CD4-positive, alpha-beta T cell treated with Interleukin-2 at 100 ng/mL for 4 hours (primary cell): Measurements from ENCODE around the gene ADAMTS12.

Experiments used
- DNase-seq: peaks from one replicate; pipeline ENCODE4 v3.0.0-alpha.2; 2020; ENCODE audit warnings: low spot score

Gene ADAMTS12

DNA sequence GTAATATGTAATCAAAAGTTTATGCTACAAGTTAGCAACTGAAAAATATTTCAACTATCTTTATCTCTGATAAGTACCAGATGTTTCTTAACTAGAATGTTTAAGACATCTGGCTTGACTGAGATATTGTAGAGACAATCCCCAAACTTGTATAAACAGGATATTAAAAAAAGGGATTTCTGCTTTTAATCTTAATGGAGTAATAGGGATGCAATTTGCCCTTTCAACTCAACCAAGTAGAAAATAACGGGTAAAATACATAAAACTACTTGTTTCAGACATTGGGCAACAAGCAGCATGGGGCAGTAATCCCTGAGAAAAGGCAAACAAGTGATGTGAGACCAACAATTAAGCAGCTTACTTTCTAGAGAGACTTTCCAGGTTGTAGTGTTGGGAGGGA lies 9.4 kb upstream of the ADAMTS12 start:
- DNase-seq: no peak

DNA sequence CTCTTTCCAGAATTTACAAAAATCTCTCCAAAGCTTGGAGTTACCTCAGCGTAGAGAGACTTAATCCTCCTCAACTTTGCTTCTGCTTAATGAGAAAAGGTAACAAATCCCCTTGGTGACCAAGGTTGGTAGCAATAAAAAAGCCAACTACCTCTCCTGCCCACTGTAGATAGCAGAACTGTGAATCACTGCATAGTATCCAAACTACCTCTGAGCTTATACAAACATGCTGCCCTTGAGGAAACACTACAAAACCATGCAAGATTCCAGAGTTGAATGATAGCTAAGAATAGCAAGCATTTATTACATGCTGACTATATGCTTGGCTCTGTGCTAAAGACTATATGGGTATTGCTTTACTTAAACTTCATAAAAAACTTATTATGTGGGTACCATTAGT lies 2.8 kb upstream of the ADAMTS12 start:
- no peak for DNase-seq

DNA sequence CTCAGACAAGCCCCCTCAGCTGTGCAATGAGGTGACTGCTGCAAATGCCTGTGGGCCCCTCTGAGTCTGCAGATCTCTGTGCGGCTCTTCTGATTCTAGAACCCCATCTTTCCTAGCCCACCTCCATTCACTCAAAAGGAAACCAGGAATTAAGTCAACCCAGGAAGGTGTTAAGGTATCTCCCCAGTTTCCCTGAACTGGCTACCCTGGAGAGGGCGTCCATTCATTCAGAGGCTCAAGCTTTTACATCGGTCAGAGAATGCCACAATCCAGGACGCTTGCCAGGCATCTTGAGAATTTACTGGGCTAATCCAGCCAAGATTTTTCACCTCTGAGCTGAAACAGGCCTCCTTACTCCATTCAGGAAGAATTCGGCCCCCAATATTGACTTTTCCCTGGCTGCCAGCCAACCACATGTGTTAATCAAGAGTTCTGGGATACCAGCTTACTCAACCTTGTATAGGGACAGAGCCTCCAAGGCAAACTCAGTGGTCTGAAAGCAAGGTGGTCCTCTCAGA lies 889 bp upstream of the ADAMTS12 start:
- DNase-seq: no peak

DNA sequence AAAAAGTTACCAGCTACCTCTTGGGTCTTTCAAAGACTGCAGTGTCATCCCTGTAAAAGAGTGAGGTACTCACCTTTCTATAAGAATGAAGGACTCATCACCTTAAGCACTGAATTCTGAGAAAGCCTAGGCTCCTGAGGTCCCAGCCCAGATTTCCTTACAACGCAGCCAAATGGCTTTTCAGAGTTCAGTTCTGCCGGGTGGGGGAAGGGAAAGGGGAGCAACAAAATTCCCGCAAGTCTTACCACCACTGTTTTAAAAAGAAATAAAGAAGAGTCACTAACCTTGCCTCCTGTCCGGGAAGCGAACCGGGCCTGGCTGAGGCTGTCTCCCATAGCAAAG lies 373 bp downstream of the ADAMTS12 start:
- no peak for DNase-seq

DNA sequence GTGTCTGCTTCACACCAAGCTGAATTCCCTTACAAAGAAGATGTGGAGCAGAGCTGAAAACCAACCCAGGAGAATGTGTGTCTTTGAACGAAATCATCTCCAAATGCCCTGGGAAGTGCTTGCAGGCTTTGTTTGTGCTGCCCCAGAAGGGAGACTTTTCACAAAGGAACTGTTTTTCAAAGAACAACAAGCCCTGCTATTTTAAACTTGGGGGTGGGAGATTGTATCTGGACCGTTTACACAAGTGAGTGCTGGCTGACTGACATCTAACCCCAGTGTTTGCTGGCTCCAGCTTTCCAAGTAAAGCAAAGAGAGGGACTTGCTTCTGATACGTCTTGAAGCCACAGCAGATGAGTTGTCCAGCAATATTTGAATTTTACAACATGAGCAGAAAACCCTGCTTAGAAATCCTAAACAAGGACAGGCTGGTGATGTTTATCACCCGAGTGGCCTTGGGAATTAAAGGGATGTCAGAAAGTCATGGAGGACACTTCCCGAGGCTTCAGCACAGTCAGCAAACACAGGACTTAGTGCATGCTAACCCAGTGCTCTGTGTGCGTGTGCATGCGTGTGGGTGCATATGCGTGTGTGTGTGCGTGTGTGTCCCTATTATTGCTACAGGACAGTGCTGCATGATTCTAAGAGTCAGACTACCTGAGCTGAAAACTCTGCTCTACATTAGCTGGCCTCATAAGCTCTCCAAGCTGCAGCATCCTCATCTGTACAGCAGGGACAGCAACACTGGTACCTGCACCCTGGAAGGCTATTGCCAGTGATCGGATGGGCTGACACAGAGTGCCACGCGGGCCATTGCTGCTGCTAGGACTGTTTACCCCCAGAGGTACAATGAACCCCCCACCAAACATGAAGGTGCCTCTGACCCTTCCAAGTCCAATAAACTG lies 1.4 kb downstream of the ADAMTS12 start:
- DNase-seq: no peak

DNA sequence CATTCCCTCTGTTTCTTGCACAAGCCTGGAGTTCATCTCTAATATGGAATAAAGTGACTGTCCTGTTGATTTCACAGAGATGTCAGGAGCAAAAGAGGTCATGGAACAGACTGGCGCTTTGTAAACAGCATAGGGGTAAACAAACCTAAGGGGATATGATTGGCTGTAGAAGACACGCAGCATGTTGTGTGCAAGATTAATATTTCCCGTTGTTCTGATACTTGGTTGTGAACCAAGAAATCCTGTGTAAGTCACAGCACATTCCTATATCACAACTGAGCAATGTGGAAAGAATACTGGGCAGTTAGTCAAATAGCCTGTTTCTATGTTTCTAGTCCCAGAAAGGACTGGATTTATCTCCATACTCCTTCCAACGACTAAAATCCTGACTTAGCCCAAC lies 3.2 kb downstream of the ADAMTS12 start:
- DNase-seq: no peak

DNA sequence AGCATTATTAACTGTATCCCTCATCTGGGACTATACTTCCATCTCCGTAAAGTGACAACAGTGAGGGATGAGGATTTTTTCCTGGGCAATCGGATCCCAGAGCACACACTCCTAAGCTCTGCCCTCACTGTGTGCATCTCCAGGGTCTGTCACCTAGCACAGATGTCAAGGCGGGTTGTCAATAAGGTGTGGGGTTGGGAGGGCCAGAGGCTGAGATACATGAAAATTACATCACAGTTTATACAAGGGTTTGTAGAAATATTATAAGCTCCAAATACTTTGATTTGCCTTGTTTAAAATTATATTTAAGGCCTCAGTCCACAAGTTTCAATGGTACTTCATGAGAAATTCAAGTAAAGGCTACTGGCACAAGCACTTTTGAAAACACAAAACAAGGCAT lies 4.5 kb downstream of the ADAMTS12 start:
- no peak for DNase-seq

DNA sequence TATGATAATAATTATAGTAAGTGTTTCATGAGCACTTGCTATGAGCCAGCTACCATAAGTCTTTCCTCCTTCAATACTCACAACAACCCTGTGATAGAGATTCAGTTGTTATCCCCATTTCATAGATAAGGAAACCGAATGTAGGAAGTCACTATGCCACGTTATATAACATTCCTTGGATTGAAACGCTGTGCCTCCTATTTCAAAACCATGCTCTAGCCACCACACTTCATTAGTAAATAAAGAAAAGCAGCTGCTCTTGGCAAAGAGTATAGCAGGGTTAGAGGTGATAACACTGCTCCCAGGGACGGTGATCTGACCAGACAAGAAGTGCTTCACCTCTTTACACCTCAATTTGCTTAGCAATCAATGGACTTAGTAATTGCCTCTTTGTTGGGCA lies 5.5 kb downstream of the ADAMTS12 start:
- DNase-seq: no peak

DNA sequence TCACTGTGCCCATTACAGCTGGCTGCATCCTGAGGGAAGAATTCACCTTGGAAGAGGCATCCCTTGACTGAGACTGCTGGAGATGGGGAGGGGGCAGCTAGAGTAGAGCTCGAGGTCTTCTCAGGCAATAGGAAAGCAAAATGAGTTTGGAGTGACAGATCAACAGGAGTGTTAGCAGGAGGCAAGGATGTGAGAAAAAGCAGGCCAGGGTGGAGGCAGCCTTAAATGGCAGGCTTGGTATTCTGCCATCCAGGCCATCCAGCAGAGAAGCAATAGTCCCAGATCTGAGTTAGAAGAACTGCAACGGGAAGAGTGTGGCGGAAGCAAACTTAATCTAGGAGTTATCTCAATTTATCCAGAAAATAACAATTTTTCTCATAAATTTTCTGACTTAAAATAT lies 6.1 kb downstream of the ADAMTS12 start:
- DNase-seq: no peak

DNA sequence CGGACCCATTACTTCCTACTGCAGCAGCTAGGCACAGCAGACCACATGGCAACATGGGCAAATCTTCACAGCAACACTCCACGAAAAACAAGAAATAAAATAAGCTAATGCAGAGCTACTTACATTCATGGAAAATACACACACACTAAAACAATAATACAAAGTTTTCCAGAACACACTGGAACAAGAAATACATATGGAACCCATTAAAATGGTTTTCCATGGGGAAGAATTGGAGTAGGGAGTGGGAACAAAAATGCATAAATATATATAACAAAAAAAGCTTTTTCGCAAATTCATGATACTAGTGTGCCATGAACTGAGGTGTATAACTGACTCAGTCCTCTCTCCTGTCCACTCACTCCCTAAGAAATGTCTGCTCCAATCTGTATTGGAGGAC lies 8.3 kb downstream of the ADAMTS12 start:
- no peak for DNase-seq

DNA sequence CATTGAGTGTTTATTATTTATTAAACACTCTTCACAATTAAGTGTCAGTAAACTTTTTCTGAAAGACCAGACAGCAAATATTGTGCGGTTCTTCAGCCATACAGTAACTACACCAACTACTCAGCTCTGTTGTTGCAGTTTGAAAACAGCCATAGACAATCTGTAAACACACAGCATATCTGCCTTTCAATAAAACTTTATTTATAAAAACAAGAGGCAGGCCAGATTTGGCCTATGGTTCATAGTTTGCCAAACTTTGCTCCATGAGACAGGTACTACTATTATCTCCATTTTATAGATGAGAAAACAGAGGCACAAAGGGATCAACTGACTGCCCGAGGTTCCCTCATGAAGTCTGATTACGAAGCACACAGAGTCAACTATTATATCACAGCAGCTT lies 11.5 kb downstream of the ADAMTS12 start:
- no peak for DNase-seq

DNA sequence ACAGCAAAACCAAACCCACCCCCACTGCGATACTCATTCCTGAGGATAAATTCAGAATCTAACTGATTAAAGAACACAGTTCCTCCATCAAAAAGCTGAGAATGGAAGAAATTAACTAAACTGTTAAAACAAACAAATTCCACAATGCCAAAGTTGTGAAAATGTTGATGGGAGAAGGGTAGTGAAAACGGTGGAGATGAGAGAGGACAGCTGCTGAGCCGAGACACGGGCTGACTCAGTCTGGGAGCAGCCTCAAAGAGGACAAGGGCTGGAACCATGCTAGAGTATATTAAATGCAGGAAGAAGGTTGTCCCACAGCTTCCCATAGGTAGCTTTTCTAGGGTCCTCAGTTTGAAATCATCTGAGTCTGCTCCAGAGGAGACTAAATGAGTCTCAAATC lies 14.3 kb downstream of the ADAMTS12 start:
- DNase-seq: no peak

DNA sequence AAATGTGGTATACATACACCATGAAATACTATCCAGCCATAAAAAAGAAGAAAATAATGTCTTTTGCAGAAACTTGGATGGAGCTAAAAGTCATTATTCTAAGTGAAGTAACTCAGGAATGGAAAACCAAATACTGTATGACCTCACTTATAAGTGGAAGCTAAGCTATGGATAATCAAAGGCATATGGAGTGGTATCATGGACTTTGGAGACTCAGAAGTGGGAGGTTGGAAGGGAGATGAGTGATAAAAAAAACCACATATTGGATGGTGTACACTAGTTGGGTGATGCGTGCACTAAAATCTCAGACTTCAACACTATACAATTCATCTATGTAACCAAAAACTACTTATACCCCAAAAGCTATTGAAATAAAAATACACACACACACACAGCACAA lies 24.5 kb downstream of the ADAMTS12 start:
- DNase-seq: no peak

DNA sequence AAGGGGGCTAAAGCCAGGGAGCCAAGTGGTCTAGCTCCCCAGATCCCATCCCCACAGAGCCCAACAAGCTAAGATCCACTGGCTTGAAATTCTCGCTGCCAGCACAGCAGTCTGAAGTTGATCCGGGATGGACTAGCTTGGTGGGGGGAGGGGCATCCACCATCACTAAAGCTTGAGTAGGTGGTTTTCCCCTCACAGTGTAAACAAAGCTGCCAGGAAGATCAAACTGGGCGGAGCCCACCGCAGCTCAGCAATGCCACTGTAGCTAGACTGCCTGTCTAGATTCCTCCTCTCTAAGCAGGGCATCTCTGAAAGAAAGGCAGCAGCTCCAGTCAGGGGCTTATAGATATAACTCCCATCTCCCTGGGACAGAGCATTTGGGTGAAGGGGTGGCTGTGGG lies 32.6 kb downstream of the ADAMTS12 start:
- peak; percentile 35 for DNase-seq

DNA sequence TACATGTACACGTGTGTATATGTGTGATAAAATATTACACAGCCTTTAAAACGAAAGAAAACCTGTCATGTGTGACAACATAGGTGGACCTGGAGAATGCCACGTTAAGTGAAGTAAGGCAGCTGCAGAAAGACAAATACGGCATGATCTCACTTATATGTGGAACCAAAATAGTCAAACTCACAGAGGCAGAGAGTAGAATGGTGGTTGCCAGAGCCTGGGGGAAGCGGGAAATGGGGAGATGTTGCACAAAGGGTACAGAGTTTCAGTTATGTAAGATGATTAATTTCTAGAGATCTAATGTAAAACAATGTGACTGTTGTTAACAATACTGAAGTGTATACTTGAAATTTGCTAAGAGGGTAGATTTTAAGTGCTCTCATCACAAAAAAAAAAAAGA lies 34.8 kb downstream of the ADAMTS12 start:
- DNase-seq: no peak

DNA sequence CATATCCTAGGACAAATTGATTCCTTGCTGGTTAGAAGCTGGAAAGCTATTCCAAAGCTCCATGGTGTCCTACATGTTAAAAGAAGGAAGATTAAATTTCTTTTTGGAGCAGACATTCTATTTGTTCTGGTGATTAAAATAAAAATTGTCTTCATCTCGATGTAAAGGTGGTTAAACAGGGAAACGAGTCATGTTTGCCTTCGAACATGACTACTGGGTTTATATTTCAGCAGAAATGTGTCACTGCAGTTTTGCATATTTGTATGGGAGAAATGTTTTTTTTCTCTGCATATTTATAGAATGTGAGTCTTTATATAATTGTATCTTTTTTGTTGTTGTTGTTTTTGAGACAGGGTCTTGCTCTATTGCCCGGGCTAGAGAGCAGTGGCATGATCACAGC lies 36.4 kb downstream of the ADAMTS12 start:
- DNase-seq: no peak

DNA sequence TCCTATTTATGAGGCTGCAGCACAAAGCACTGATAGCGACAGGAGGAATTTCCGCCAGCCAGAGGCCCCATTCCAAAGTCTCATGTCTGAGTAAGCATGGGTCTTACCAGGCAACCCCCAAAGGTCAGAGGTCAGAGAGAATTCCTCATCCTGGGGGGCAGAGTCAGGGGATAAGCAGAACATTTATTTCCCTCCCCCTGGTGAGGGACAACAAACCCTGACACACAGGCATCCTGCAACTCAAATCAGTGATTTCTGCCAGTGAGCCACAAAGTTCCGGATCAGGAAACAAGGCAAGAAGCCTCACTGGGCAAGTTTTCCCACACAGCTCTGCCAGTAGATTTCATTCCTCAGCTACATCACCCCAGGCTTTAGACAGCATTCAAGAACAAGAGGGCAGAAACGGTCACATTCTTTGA lies 37.0 kb downstream of the ADAMTS12 start:
- no peak for DNase-seq

DNA sequence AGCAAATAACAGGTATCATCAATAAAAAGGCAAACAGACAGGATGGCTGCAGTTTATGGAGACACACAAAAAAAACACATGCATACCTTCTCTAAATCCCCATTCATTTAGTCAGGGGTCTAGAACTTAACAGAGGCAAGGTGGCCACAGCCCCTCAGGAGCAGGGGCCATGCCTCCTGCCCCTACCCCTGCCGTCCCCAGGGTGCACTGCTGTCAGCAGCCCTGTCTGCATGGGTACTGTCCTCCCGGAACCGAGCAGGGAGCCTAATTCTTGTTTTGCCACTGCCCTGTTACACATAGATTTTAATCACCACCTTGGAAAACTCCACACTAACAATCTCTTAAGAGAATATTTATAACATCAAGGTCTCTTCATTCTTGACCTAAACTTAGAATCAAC lies 39.0 kb downstream of the ADAMTS12 start:
- DNase-seq: no peak

DNA sequence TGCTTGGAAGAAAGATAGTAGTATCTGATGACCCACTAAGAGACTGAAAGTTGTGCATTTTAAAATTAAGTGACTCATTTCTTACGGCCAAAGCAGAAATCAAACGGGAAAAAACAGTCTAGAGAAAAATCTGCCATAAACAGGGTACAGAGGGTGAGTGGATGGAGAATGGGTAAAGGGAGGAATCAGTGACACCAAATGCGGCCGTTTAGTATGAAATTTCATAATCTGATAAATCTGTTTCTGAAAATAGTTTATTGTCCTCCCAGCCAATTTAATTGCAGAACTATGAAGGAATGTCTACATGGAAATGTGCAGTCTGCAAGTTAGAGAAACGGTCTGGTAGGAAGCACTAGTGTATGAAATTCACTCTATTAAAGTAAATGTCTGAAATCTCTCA lies 39.5 kb downstream of the ADAMTS12 start:
- no peak for DNase-seq

DNA sequence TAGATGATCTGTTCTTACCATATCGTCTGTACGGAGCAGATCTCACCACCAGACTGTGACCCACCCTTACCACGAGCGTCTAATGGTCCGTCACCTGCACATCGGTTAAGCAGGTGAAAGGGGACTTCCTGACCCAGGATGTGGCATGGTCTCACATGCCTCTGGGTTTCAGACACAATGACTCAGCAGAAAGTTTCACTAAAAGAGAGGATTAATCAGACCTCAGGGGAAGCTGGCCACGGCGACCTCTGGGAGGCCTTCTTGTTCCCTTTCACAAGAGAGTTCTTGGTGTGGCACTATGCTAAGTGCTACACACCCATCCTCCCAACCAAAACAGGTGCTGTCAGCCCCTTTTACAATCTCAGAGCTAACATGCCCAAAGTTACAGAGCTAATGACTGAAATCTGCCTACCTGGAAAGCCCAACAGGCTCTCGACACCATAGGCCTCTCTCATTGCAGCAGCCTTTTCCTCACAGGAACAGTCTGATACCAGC lies 41.6 kb downstream of the ADAMTS12 start:
- DNase-seq: peak; percentile 31

DNA sequence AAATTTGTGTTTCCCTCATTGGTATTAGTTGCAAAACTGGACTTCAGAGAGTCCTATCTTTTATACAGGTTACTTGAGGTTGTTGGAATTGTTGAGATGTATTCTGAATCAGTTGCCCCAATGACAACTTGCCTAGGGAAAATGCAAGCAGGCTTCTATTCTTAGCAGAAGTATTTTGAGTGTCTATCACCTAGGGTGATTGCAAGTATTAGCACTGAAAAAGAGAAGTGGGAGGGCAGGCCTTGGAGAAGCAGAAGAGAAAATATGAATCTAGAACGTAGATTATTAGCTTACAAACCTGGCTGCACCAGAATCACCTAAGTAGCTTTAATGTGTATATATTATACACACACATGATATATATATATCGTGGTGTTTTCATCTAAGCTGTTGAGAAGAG lies 43.2 kb downstream of the ADAMTS12 start:
- no peak for DNase-seq

DNA sequence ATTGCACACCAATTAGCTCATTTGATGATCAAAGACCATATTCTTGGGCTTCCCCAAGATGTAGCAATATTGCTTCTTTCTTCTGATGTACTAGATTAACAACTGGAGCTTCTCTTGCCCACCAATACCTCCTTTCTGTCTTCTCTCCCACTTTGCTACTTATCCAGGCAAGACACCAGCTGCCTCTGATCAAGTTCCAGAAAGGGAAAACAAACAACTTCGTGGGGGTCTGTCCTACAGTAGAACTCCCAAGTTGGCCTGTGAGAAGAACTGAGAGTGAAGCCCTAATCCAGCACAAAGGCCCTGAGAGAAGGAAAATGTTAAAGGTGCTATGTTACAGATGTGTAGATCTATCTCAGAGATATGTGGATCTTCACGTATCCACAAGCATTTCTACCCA lies 44.9 kb downstream of the ADAMTS12 start:
- DNase-seq: no peak

DNA sequence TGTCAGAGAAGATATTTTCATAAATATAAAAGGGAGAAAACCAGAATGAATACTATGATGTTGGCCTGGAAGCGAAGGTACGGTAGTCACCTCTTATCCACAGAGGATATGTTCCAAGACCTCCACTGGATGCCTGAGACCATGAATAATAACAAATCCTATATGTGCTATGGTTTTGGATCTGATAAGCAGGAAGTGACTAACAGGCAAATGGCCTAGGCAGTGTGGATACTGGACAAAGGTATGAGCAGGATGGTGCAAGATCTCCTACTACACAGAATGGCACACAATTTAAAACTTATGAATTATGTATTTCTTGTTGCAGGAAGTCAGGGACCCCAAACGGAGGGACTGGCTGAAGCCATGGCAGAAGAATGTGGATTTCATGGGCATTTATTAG lies 48.2 kb downstream of the ADAMTS12 start:
- no peak for DNase-seq

DNA sequence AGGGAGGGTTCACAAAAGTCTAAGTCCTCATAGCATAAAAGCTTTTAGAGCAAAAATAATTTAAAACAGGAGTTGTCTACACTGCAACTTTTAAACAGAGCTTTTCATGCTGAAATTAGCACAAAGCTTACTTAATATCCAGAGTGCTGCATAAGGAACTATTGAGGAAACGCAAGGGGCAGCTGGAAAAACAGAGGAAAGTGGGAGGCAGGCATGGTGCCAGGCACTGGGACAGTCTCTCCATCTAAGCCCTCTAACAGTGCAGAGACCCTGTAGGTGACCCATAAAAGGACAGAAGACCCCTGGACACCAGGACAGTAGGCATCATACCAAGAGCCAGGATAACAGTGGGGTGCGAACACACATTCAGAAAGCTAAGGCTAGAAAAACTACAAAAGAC lies 49.3 kb downstream of the ADAMTS12 start:
- DNase-seq: no peak
